Mammary epithelial cell (primary cell): ENCODE data around the gene OLA1.

Experiments used
- EZH2 ChIP-seq: IDR thresholded peaks from 2 replicates; pipeline ENCODE4 v1.6.1; 2012; ENCODE audit warnings: low read length, inconsistent platforms, borderline replicate concordance
- TF ChIP-seq, protein P1 (sequence below), 2 donors: IDR thresholded peaks in 1 of 2; conservative IDR thresholded peaks in 1 of 2; 2 replicates each; pipeline ENCODE4 v1.5.1; 2011 to 2012; ENCODE audit warnings: inconsistent platforms in 2 of 2, low read length in 2 of 2, mild to moderate bottlenecking in 2 of 2, control low read depth in 1 of 2, low read depth in 1 of 2; ENCODE audit not compliant: insufficient read depth in 1 of 2; ENCODE audit errors: extremely low read depth in 1 of 2

GRCh38 chr2:174208026-174208425, 40.3 kb downstream of the OLA1 start:
- TF ChIP-seq, protein P1, sequence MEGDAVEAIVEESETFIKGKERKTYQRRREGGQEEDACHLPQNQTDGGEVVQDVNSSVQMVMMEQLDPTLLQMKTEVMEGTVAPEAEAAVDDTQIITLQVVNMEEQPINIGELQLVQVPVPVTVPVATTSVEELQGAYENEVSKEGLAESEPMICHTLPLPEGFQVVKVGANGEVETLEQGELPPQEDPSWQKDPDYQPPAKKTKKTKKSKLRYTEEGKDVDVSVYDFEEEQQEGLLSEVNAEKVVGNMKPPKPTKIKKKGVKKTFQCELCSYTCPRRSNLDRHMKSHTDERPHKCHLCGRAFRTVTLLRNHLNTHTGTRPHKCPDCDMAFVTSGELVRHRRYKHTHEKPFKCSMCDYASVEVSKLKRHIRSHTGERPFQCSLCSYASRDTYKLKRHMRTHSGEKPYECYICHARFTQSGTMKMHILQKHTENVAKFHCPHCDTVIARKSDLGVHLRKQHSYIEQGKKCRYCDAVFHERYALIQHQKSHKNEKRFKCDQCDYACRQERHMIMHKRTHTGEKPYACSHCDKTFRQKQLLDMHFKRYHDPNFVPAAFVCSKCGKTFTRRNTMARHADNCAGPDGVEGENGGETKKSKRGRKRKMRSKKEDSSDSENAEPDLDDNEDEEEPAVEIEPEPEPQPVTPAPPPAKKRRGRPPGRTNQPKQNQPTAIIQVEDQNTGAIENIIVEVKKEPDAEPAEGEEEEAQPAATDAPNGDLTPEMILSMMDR (conservative IDR thresholded peaks at IDR 0.05 in 1 of 2, IDR thresholded peaks at IDR 0.05 in 1 of 2; ENCODE audit: extremely low read depth in 1 of 2, insufficient read depth in 1 of 2, low read depth in 1 of 2, low read length in 2 of 2), result no peak
- TF ChIP-seq EZH2, result no peak
